SK-N-SH treated with all-trans-retinoic acid at 6 μM for 48 hours (cell line): ENCODE data around the gene PEX26.

Source experiments
- BACH2 ChIP-seq: fragments of 250-450 bp; sonication (Bioruptor Pico); IDR thresholded peaks from 2 replicates; pipeline ENCODE4 v1.9.0; 2021; ENCODE audit warnings: mild to moderate bottlenecking, borderline replicate concordance
- RARB ChIP-seq: fragments of 250-450 bp; sonication (Bioruptor Pico); IDR thresholded peaks from 2 replicates; pipeline ENCODE4 v1.8.0; 2021; ENCODE audit warnings: mild to moderate bottlenecking, moderate library complexity
- ZC3H10 ChIP-seq: fragments of 250-450 bp; sonication (Bioruptor Pico); IDR thresholded peaks from 2 replicates; pipeline ENCODE4 v1.5.1; 2021; ENCODE audit warnings: mild to moderate bottlenecking, moderate library complexity
- ZNF8 ChIP-seq: fragments of 450-650 bp; formaldehyde crosslinking; IDR thresholded peaks from 2 replicates; pipeline ENCODE4 v1.5.0; 2020; ENCODE audit warnings: mild to moderate bottlenecking, moderate library complexity
- TF ChIP-seq, protein P1 (sequence below): fragments of 250-450 bp; sonication (Bioruptor Pico); IDR thresholded peaks from 2 replicates; pipeline ENCODE4 v1.8.0; 2020; ENCODE audit warnings: mild to moderate bottlenecking, moderate library complexity, borderline replicate concordance
- TF ChIP-seq, protein P2 (sequence below): fragments of 250-450 bp; sonication (Bioruptor Pico); IDR thresholded peaks from 2 replicates; pipeline ENCODE4 v1.5.1; 2021; ENCODE audit warnings: mild to moderate bottlenecking, moderate library complexity

DNA sequence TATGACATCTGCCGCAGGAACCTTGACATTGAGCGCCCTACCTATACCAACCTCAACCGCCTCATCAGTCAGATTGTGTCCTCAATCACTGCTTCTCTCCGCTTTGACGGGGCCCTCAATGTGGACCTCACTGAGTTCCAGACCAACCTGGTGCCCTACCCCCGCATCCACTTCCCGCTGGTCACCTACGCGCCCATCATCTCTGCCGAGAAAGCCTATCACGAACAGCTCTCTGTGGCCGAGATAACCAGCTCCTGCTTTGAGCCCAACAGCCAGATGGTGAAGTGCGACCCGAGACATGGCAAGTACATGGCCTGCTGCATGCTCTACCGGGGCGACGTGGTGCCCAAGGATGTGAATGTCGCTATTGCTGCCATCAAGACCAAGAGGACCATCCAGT is 48.8 kb downstream of the PEX26 start:
- TF ChIP-seq ZNF8 (no peak), BACH2 (CRISPR knock-in tag) (no peak), RARB (CRISPR knock-in tag) (no peak), ZC3H10 (CRISPR knock-in tag) (no peak)
- TF ChIP-seq, protein P1, sequence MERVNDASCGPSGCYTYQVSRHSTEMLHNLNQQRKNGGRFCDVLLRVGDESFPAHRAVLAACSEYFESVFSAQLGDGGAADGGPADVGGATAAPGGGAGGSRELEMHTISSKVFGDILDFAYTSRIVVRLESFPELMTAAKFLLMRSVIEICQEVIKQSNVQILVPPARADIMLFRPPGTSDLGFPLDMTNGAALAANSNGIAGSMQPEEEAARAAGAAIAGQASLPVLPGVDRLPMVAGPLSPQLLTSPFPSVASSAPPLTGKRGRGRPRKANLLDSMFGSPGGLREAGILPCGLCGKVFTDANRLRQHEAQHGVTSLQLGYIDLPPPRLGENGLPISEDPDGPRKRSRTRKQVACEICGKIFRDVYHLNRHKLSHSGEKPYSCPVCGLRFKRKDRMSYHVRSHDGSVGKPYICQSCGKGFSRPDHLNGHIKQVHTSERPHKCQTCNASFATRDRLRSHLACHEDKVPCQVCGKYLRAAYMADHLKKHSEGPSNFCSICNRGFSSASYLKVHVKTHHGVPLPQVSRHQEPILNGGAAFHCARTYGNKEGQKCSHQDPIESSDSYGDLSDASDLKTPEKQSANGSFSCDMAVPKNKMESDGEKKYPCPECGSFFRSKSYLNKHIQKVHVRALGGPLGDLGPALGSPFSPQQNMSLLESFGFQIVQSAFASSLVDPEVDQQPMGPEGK (CRISPR knock-in tag), result no peak
- TF ChIP-seq, protein P2, sequence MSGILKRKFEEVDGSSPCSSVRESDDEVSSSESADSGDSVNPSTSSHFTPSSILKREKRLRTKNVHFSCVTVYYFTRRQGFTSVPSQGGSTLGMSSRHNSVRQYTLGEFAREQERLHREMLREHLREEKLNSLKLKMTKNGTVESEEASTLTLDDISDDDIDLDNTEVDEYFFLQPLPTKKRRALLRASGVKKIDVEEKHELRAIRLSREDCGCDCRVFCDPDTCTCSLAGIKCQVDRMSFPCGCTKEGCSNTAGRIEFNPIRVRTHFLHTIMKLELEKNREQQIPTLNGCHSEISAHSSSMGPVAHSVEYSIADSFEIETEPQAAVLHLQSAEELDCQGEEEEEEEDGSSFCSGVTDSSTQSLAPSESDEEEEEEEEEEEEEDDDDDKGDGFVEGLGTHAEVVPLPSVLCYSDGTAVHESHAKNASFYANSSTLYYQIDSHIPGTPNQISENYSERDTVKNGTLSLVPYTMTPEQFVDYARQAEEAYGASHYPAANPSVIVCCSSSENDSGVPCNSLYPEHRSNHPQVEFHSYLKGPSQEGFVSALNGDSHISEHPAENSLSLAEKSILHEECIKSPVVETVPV, result no peak
